ENCODE data around the gene SDE2.
"Not testable (repeated sequence)": the region's sequence is repeated elsewhere in the genome, so short reads cannot be mapped to it uniquely, and the experiment has no call there.

SDE2 gene

DNA sequence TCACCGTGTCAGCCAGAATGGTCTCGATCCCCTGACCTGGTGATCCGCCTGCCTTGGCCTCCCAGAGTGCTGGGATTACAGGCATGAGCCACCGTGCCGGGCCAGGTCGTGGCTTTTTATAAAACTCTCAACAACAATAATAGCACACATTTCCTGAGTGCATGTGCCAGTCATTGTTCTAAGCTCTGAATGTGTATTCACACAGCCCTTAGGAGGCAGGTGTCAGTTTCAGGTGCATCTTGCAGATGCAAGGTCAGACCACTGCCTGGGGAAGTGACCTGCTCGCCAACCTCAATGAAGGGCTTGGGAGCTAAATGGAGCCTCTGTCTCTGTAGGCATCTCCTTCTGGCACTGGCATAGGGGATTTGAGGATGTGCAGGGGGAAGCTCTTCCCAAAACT is 56.6 kb downstream of the SDE2 start:
- TF ChIP-seq, protein P1, sequence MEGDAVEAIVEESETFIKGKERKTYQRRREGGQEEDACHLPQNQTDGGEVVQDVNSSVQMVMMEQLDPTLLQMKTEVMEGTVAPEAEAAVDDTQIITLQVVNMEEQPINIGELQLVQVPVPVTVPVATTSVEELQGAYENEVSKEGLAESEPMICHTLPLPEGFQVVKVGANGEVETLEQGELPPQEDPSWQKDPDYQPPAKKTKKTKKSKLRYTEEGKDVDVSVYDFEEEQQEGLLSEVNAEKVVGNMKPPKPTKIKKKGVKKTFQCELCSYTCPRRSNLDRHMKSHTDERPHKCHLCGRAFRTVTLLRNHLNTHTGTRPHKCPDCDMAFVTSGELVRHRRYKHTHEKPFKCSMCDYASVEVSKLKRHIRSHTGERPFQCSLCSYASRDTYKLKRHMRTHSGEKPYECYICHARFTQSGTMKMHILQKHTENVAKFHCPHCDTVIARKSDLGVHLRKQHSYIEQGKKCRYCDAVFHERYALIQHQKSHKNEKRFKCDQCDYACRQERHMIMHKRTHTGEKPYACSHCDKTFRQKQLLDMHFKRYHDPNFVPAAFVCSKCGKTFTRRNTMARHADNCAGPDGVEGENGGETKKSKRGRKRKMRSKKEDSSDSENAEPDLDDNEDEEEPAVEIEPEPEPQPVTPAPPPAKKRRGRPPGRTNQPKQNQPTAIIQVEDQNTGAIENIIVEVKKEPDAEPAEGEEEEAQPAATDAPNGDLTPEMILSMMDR (IDR thresholded peaks at IDR 0.05; ENCODE audit: low read depth, low read length, missing control alignments) = no peak
- no peak overlapping the region for H3K4me3 ChIP-seq (ENCODE audit: low read depth, low read length)
- DNase-seq (ENCODE audit: low read depth) = peak; percentile 70

- TF ChIP-seq, protein P1 (IDR thresholded peaks at IDR 0.05; ENCODE audit: low read depth, low read length, missing control alignments) = no peak
- no peak for DNase-seq (ENCODE audit: low read depth)
- no peak overlapping the region for H3K4me3 ChIP-seq (ENCODE audit: low read depth, low read length)
Measured at GRCh38 chr1:225941942-225942222, 57.3 kb downstream of the SDE2 start.

GRCh38 chr1:225941187-225941941 is 57.8 kb downstream of the SDE2 start, which contains the start of gene LEFTY2:
Gene LEFTY2 (minus strand): TSS chr1:225941220. CDS start chr1:225941140, 80 bp downstream.
- DNase-seq (ENCODE audit: low read depth) = no peak
- TF ChIP-seq, protein P1 (IDR thresholded peaks at IDR 0.05; ENCODE audit: low read depth, low read length, missing control alignments) = no peak
- no peak within 1 kb of the TSS for H3K4me3 ChIP-seq (ENCODE audit: low read depth, low read length)

DNA sequence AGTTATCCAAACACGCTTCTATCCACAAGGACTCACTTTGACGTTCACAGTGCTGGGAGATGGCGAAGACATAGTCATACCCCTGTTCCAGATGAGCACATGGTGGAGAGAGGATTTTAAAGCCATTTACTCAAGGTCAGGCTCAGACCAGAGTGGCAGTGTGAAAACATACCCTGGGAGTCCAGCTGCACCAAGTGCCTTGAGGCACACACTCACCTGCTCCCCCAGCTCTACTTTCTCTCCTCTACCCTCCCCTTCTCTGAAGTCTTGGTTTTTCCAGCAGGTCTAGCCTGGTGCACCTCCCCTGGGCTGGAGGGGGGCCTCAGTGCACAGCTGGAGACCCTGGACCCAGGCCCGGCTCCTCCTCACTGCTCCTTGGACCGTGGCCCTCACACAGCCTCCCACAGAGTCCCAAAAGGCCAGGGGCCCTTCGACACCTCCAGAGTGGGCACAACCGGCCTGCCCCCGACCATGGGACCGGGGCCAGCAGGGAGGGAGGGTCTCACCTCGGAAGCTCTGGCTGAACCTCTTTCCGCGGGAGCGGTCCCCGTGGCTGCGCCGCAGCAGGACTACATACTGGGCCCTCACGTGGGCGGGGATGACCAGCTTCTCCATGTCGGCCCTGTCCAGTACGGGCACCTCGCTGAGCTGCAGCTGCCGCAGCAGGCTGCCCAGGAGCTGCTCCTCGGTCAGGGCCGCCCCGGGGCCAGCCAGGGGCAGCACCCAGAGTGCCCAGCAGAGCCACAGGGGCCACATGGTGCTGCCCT is 58.6 kb downstream of the SDE2 start:
- TF ChIP-seq, protein P1 (IDR thresholded peaks at IDR 0.05; ENCODE audit: low read depth, low read length, missing control alignments) = no peak
- H3K4me3 ChIP-seq (ENCODE audit: low read depth, low read length) = no peak overlapping the region
- DNase-seq (ENCODE audit: low read depth) = no peak

DNA sequence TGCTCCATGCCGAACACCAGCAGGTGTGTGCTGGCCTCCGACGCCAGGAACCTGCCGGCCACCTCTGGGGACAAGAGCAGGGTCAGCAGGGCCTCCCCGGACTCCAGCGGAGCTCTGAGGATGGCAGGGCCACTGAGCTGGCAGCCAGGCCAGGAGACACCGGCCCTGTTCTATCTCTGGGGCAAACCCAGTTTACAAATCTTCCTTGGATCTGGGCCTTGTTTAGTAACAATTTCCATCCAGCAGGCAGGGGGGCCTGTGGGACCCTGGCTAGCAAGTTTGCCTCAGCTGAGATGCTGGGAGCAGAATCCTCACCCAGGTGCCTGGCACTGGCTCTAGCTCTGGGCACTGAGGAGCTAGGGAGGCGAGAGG is 59.2 kb downstream of the SDE2 start:
- H3K4me3 ChIP-seq (ENCODE audit: low read depth, low read length); DNase-seq (ENCODE audit: low read depth): not testable (repeated sequence)

GRCh38 chr1:225939097-225939938 is 59.8 kb downstream of the SDE2 start:
- DNase-seq (ENCODE audit: low read depth); H3K4me3 ChIP-seq (ENCODE audit: low read depth, low read length): not testable (repeated sequence)

GRCh38 chr1:225937048-225937968 is 61.8 kb downstream of the SDE2 start:
- TF ChIP-seq, protein P1 (IDR thresholded peaks at IDR 0.05; ENCODE audit: low read depth, low read length, missing control alignments) = no peak
- H3K4me3 ChIP-seq (ENCODE audit: low read depth, low read length) = no peak overlapping the region
- DNase-seq (ENCODE audit: low read depth) = no peak
